HG03571 (cell line): ENCODE results near the gene MX1.

Experiments
- ATAC-seq: cut with Tn5 transposase; IDR thresholded peaks from one replicate; pipeline ENCODE4 v1.9.1; 2021; ENCODE audit not compliant: unreplicated experiment

MX1 gene

GRCh38 chr21:41488080-41488479, 62.0 kb downstream of the MX1 start:
- no peak for ATAC-seq

- ATAC-seq: no peak
These were observed 63.3 kb downstream of the MX1 start for GRCh38 chr21:41489329-41489728.

DNA sequence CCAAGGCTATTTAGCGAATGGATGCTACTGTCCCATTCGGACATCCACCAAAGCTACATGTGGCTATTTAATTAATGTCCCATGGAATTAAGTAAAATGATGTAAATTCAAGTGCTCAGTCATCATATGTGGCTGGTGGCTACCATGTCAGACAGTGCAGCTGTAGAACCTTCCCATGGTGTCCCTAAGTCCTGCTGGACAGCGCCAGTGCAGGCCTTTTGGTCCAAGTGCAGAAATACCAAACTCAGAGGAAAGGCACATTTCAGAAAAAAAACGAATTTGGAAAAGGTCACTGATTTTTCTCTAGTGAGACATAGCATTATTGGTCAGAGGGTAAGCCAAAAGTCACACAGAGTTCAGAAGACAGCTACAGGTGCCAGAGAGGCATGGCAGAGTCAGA, 64.3 kb downstream of the MX1 start:
- no peak for ATAC-seq

DNA sequence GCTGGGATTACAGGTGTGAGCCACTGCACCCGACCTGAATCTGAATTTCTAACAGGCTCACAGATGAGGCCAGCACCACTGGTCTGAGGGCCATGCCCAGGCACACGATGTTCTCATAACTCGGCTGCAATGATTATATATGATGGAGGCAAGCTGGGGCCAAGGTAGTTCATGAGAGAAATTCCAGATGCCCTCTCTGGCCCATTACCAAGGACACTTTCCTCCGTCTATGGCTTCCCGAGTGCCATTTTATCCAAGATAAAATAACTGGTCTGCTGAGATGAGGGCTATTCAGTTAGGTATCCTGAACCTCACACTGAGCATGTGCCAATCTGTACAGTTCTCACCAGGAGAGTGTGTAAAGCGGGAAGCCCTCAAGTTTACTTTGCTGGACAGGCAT, 65.4 kb downstream of the MX1 start:
- no peak for ATAC-seq

DNA sequence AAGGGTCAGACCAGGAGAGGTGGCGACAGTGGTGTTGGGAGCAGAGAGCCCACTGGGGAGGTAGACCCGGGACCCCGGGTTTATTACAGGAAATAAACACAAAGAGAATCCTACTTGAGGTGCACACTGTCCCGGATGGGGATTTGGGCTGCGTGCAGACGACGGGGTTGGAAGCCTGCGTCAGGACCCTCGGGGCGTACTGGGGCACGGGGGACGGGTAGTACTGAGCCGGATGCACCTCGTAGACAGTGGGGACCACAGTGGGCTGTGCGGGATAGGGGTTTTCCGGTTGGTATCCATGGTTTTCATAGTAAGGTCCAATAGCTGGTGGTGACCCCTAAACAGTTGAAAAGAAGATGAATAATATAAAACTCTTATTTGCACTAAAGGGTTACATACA, 68.2 kb downstream of the MX1 start:
- no peak for ATAC-seq

DNA sequence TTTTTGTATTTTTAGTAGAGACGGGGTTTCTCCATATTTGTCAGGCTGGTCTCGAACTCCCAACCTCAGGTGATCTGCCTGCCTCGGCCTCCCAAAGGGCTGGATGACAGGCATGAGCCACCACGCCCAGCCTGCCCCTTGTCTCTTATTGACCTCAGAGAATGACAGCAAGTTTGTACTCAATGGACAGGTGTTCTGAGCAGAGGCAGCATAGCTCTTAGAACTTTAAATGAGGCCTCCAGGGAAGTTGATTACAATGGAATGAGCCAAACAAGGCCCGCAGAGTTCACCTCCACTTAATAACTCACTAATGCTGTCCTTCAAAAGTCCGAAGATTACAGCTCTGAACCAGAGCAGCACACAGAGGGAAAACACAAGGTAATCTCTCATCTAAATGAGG, 71.0 kb downstream of the MX1 start:
- no peak for ATAC-seq

DNA sequence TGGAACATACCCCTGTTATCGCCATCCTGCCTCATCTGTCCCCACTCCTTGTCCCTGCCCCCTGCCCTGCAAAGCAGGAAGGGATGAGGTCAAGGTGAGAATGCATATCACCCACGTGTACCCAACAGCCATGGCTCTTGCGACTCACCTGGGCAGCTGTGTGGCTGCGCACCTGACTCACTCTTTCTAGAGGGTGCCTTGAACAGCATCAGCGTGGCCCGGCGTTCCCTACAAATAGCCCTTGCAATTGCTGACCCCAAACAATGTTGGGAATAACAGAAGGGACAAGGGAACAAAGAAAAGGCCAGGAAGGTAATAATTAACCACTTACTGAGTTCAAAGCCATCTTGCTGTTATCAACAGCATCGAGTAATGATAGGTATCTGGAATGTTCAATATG, 71.7 kb downstream of the MX1 start:
- no peak for ATAC-seq

- ATAC-seq: no peak
These were observed 73.9 kb downstream of the MX1 start for GRCh38 chr21:41499920-41500319.

DNA sequence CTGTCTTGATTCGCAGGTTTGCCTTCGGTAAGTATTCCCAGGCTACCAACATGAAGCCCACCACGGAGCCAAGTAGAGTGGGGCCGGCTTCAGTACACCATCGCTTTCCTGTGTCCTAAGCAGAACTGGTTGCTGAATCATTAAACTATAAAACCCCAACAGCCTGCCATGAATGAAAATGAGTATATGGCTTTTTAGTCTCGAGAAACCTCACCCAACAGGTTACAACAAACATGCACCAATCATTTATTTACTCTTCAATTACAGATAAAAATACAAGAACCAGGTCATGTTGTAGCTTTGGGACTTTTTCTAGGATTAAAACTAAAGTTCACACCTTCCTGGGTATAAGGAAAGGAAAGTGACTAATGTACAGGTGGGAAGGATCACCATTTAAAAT, 74.3 kb downstream of the MX1 start:
- no peak for ATAC-seq

- no peak for ATAC-seq
These were observed 74.9 kb downstream of the MX1 start for GRCh38 chr21:41500931-41501381.

DNA sequence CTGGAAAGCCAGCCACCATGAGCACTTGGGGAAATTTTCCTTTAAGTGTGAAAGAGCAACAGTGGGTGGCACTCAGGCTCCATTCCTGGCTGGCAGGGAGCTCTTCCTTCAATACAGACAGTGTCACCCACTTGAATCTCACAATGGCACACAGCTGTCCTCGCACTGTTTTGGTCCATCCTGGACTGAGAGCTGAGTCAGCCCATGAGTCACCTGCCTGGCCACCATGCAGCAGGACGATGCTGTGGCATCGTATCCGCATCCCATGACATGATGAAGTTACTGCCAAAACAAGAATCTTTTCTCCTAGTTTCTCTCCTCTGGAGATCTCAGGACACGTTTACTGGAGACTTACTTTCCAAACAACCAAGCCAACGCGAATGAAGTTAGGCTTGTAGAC, 75.9 kb downstream of the MX1 start:
- ATAC-seq: no peak

- ATAC-seq: no peak
These were observed 77.3 kb downstream of the MX1 start for GRCh38 chr21:41503331-41503730.

DNA sequence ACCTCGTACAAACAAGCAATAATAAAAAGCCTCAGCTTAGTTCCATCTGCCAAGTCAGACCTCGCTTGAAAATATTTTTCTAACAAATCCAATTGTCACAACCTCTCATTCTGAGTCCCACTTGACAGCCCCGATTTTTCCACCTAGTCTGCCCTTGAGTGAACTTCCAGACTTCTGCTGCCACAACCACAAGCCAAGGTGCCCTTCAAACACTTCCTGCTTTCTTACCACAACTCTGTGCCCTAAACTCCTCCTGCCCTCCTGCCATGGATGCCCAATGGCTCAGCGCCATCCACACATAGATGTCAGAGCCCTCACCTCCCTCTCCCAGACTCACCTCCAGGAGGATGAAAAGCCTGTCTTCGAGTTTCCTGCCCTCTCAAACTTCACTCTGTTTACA, 78.0 kb downstream of the MX1 start:
- no peak for ATAC-seq

- ATAC-seq: no peak
These were observed 80.1 kb downstream of the MX1 start for GRCh38 chr21:41506005-41506594.

DNA sequence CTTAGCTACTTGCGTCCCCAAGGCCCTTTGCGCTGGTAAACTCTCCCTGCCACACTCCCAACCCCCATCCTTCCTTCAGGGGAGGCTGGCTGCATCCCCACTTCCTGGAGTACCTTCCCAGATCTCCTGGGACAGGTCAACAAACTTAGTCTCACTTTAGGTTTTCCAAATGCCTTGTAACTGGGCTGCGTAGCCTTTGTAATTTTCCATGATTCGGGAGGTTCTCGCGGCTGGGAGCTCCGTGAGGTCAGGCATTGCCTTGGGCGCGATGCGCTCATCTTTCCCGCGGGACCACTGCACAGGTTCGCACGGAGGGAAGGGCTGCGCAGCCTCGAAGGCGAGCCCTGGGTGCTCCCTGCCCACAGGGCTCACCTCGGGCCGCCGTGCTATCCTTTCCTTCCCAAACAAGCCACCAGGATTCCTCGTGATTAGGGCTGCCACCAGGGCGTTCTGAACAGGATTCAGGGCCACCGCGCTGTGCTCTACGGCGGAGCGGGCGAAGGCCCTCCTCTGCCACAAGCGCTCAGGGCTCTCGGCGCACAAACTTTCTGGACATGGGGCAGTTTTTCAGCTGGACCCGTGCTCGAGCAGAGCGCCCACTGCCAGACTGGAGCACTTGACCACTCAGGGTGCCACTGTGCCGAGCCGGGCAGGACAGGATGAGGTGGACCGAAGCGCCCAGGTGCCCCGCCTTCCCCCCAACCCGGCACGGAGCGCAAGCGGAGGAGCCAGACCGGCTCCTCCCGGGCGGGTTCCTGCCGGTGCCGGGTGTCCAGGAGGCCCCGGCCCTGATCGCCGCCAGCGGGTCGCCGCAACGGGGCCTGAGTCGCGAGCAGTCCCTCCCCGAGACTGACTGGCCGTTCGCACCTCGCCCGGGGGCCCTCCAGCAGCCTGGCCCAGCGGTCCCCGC, 80.8 kb downstream of the MX1 start:
- no peak for ATAC-seq

DNA sequence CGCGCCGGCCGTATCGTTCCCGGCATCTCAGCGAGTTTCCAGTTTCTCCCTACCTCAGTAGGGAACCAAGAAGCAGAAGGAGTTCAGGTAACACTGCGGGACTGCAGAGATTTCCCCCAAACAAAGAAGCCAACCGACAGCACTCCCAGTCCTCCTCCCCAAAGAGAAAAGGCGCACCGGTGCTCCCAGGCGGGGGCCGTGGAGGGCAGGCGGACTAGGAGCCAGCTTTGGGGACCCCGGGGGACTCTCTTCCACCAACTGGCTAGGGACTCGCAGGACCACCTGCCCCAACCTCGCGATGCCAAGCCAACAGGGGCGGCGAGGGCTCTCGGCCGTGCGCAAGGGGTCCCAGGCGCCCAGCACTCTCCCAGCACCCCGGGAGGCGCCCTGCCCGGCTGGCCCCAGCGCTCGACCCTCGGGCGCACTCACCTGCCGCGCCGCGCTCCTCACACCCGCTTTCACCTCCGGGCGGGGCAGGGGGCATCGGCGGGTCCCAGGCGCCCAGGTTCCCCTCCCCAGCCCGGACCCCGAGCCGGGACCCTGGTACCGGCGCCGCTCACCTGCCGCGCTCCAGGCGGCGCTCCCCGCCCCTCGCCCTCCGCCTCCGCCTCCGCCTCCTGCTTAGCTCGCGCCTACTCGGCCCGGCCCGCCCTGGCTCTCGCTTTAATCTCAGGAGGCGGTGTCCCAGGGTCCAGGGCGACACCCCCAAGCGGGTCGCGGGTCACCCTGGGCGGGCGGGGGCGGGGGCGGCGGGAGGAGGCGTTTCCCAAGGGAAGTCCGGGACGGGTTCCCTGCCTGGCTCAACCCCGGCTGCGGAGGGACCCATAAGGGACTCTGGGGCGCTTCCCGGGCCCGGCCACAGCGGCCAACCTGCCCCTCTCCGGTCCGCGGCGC, 81.7 kb downstream of the MX1 start, which contains the start of gene TMPRSS2:
Gene TMPRSS2, minus strand, starts transcription at position 638 of the 894 bp plus-strand sequence. CDS start 10,025 bp downstream, outside the sequence.
- ATAC-seq: no peak

GRCh38 chr21:41508415-41509144, 82.5 kb downstream of the MX1 start:
- no peak for ATAC-seq
